Measurements from ENCODE around the gene PRRT3. TPM values are rescaled to one million over a fixed set of nuclear protein-coding genes. Genes with fewer than 3 reads are reported as not detected.

The PRRT3 gene
- total RNA-seq, 1 experiment from 2014 or later: 4.4 TPM

DNA sequence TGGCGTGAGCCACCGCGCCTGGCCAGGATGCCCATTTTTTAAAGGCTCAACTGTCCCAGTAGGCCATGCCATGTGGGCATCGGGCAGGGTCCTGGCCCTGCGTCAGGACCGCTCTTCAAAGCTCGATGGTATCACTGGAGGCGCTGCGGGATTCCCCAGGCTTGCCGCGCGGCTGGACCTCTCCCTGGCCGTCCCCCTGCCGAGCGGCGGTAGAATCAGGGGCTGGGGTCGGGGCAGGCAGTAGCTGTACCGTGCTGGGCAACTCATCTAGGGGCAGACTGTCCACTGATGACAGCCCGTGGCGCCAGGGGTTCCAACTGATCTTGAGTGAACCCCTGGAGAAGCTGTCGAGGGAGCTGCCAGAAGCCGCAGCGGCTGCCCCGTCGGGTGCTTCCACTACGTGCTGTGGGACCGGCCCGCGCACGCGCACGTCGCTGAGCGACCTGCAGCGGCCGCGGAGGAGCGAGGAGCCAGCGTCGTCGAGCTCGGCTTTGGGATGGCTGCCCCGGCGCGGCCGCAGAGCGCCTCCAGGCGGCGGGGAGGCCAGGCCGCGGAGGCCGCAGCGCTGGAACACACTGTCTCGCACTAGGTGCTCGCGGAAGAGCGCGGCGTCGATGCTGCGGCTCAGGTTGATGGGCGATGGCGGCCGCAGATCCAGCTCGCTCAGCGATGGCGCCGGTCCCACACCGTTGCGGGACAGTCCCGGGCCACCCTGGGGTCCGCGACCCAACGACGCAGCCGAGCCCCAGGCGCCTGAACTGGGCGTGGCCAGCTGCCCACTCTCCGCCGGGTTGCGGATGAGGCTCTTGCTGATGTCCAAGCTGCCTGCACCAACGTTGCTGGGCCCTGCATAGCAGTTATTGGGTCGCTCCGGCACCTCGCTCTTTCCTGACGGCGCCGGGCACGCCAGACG, 5.8 kb downstream of the PRRT3 start:
- H4K20me1 ChIP-seq (ENCODE audit: low read length): no peaks in the 10 kb centered on the region
- H3K9me2 ChIP-seq (replicated peaks; ENCODE audit: low read length): no peaks in the 10 kb centered on the region
- peaks cover 21% of the 10 kb centered on the region for H3K79me2 ChIP-seq (ENCODE audit: low read length)
- H3K9ac ChIP-seq (ENCODE audit: low read length): peak overlapping the region; percentile 72
- DNase-seq: peak; percentile 96
- ChIA-PET CTCF (interaction anchor here (0.5 to 1.6 kb wide), 22 partner anchors 10 to 881 kb away, joined by 3 to 24 read pairs (median 4); partner anchors contain the start of gene CRELD1), POLR2A (ENCODE audit: unreplicated experiment) (interaction anchor here (0.6 to 1.1 kb wide), 9 partner anchors 10 to 237 kb away, joined by 3 to 6 read pairs (median 4); partner anchors contain the start of gene CRELD1)
- H3K27ac ChIP-seq (ENCODE audit: low read length): peak overlapping the region; percentile 21; the same call in 1 of the 2 replicates
- TF ChIP-seq CTCF (conservative IDR thresholded peaks at IDR 0.05; ENCODE audit: low read depth, low read length) (peak; percentile 71), EZH2 (IDR thresholded peaks at IDR 0.05; ENCODE audit: low read length, unreplicated experiment) (no peak), EZH2phosphoT487 (IDR thresholded peaks at IDR 0.05; ENCODE audit: borderline replicate concordance, low read length) (no peak)
- H3K27me3 ChIP-seq (ENCODE audit: low read length): no peaks in the 10 kb centered on the region
- ATAC-seq: peak; percentile 76
- H3K4me3 ChIP-seq (ENCODE audit: low read length): peak overlapping the region; percentile 91
- intact Hi-C loops (cut with micrococcal nuclease): loop anchor here (1.0 to 5.0 kb wide), 5 partner anchors 24 to 98 kb away; partner anchors contain the start of gene FANCD2
- no peaks in the 10 kb centered on the region; the same call in 1 of the 2 replicates for H3K36me3 ChIP-seq (ENCODE audit: low read depth, low read length)
- H3K4me1 ChIP-seq (ENCODE audit: insufficient read depth, low read length): peaks cover 33% of the 10 kb centered on the region
- H3K4me2 ChIP-seq (ENCODE audit: low read length): peak overlapping the region; percentile 98
- no peaks in the 10 kb centered on the region for H3F3A ChIP-seq (ENCODE audit: low read length, unreplicated experiment)
- TSS peak; percentile 45 for BruUV-seq (replicated peaks)
- H2AFZ ChIP-seq (ENCODE audit: low read length): peak overlapping the region; percentile 89
- H3K9me3 ChIP-seq (ENCODE audit: low read length): no peaks in the 10 kb centered on the region

DNA sequence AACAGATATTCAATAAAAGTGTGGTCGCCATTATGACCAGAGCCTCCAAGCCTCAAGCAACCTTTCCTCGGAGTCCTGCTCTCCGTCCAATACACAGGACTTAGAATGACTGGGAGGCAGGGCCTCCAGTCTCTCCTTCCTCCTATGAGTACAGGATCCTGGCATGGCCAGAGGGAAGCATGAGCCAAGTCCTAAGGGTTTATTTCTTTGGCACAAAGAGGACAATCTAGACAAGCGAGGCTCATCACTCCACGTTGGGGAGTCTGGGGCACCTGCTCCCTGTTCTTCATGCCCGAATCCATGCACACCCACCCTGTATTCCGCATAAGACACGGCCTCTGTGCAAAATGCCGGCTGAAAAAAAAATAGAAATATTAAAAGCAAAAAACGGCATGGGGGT, 6.8 kb downstream of the PRRT3 start:
- H3K9me2 ChIP-seq (replicated peaks; ENCODE audit: low read length): no peaks in the 10 kb centered on the region
- POLR2A ChIA-PET (ENCODE audit: unreplicated experiment): no interaction called here
- ATAC-seq (no peak), DNase-seq (no peak)
- H3K4me2 ChIP-seq (ENCODE audit: low read length): peak overlapping the region; percentile 98
- H3K9ac ChIP-seq (ENCODE audit: low read length): no peak overlapping the region
- H3K36me3 ChIP-seq (ENCODE audit: low read depth, low read length): no peaks in the 10 kb centered on the region; the same call in 1 of the 2 replicates
- H3K27me3 ChIP-seq (ENCODE audit: low read length): no peaks in the 10 kb centered on the region
- no peak for TF ChIP-seq EZH2 (IDR thresholded peaks at IDR 0.05; ENCODE audit: low read length, unreplicated experiment)
- TF ChIP-seq EZH2phosphoT487 (IDR thresholded peaks at IDR 0.05; ENCODE audit: borderline replicate concordance, low read length): no peak
- TF ChIP-seq CTCF (conservative IDR thresholded peaks at IDR 0.05; ENCODE audit: low read depth, low read length): no peak
- H4K20me1 ChIP-seq (ENCODE audit: low read length): no peaks in the 10 kb centered on the region
- no peaks in the 10 kb centered on the region for H3K9me3 ChIP-seq (ENCODE audit: low read length)
- CTCF ChIA-PET: interaction anchor here (1.4 kb wide), 2 partner anchors 10 to 32 kb away, joined by 5 to 10 read pairs; no protein-coding TSS in a partner anchor
- no peak overlapping the region for H2AFZ ChIP-seq (ENCODE audit: low read length)
- intact Hi-C loops (cut with micrococcal nuclease): loop anchor here (5.0 kb wide), 1 partner anchor 82 kb away; the partner anchor contains the start of gene FANCD2
- no TSS peak for BruUV-seq (replicated peaks)
- peaks cover 26% of the 10 kb centered on the region for H3K4me1 ChIP-seq (ENCODE audit: insufficient read depth, low read length)
- H3F3A ChIP-seq (ENCODE audit: low read length, unreplicated experiment): no peaks in the 10 kb centered on the region
- H3K4me3 ChIP-seq (ENCODE audit: low read length): peak overlapping the region; percentile 91; the same call in 1 of the 2 replicates
- H3K27ac ChIP-seq (ENCODE audit: low read length): no peak overlapping the region
- H3K79me2 ChIP-seq (ENCODE audit: low read length): peaks cover 21% of the 10 kb centered on the region
